Measurements from ENCODE around the gene KRT6B. TPM values are rescaled to one million over a fixed set of nuclear protein-coding genes. Genes with fewer than 3 reads are reported as not detected.

Gene KRT6B
- total RNA-seq, 1 donor from 2014 or later: not detected

DNA sequence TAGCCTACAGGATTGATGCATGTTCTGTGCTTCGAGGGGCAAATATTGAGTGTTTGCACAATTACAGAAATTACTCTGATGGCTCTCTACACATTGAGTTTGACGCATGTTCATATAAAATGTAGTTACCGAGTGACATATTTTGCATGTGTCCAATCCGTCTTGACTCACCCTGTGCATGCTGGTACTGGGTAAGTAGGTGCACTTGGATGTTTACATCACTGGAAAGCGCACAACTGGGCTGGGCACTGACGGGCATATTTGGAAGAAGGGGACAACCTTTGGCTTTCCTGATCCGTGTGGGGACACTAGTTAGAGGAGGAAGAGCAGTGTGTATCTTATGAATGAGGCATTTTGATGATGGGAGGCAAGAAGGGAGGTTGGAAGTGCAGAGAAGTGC lies 46.0 kb upstream of the KRT6B start:
- TF ChIP-seq, protein P1, sequence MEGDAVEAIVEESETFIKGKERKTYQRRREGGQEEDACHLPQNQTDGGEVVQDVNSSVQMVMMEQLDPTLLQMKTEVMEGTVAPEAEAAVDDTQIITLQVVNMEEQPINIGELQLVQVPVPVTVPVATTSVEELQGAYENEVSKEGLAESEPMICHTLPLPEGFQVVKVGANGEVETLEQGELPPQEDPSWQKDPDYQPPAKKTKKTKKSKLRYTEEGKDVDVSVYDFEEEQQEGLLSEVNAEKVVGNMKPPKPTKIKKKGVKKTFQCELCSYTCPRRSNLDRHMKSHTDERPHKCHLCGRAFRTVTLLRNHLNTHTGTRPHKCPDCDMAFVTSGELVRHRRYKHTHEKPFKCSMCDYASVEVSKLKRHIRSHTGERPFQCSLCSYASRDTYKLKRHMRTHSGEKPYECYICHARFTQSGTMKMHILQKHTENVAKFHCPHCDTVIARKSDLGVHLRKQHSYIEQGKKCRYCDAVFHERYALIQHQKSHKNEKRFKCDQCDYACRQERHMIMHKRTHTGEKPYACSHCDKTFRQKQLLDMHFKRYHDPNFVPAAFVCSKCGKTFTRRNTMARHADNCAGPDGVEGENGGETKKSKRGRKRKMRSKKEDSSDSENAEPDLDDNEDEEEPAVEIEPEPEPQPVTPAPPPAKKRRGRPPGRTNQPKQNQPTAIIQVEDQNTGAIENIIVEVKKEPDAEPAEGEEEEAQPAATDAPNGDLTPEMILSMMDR (IDR thresholded peaks at IDR 0.05; ENCODE audit: unreplicated experiment): no peak
- DNase-seq (ENCODE audit: low spot score): no peak
- H3K27me3 Mint-ChIP-seq (ENCODE audit: unreplicated experiment): peaks cover 6% of the 10 kb centered on the region
- H3K36me3 Mint-ChIP-seq (ENCODE audit: low read depth, unreplicated experiment): no peaks in the 10 kb centered on the region
- no peak overlapping the region for H3K27ac Mint-ChIP-seq (ENCODE audit: unreplicated experiment)
- H3K4me1 Mint-ChIP-seq (ENCODE audit: unreplicated experiment): peaks cover 8% of the 10 kb centered on the region
- no peak overlapping the region for H3K4me3 Mint-ChIP-seq (ENCODE audit: unreplicated experiment)
- H3K9me3 Mint-ChIP-seq (ENCODE audit: unreplicated experiment): no peaks in the 10 kb centered on the region

GRCh38 chr12:52496590-52497071 lies 44.7 kb upstream of the KRT6B start:
- DNase-seq (ENCODE audit: low spot score): no peak
- no peak overlapping the region for H3K27ac Mint-ChIP-seq (ENCODE audit: unreplicated experiment)
- no peak overlapping the region for H3K4me3 Mint-ChIP-seq (ENCODE audit: unreplicated experiment)
- no peaks in the 10 kb centered on the region for H3K9me3 Mint-ChIP-seq (ENCODE audit: unreplicated experiment)
- peaks cover 8% of the 10 kb centered on the region for H3K4me1 Mint-ChIP-seq (ENCODE audit: unreplicated experiment)
- peaks cover 6% of the 10 kb centered on the region for H3K27me3 Mint-ChIP-seq (ENCODE audit: unreplicated experiment)
- TF ChIP-seq, protein P1 (IDR thresholded peaks at IDR 0.05; ENCODE audit: unreplicated experiment): no peak
- H3K36me3 Mint-ChIP-seq (ENCODE audit: low read depth, unreplicated experiment): no peaks in the 10 kb centered on the region

DNA sequence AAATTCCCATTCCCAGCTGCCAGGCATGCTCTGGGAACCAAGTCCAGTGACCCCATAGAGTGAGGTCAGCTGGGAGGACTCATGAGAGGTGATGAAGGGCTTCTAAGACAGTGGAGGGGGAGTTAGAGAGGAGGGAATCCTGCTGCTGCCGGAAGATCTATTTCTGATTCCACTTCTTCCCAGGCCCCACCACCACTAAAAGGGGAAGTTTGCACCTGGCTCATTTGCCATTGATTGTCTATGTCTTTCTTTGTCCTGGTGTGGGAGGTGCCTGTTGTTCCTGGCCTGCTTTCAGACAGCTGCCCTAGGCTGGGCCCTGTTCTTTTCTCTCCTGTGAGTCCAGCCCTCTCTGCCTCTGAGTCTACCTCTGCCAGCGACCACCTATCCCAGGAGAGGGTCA lies 44.1 kb upstream of the KRT6B start:
- H3K9me3 Mint-ChIP-seq (ENCODE audit: unreplicated experiment): no peaks in the 10 kb centered on the region
- TF ChIP-seq, protein P1 (IDR thresholded peaks at IDR 0.05; ENCODE audit: unreplicated experiment): no peak
- H3K27me3 Mint-ChIP-seq (ENCODE audit: unreplicated experiment): peaks cover 6% of the 10 kb centered on the region
- H3K36me3 Mint-ChIP-seq (ENCODE audit: low read depth, unreplicated experiment): no peaks in the 10 kb centered on the region
- no peak for DNase-seq (ENCODE audit: low spot score)
- H3K4me1 Mint-ChIP-seq (ENCODE audit: unreplicated experiment): peaks cover 8% of the 10 kb centered on the region
- no peak overlapping the region for H3K27ac Mint-ChIP-seq (ENCODE audit: unreplicated experiment)
- H3K4me3 Mint-ChIP-seq (ENCODE audit: unreplicated experiment): no peak overlapping the region

- H3K27me3 Mint-ChIP-seq (ENCODE audit: unreplicated experiment): peaks cover 6% of the 10 kb centered on the region
- TF ChIP-seq, protein P1 (IDR thresholded peaks at IDR 0.05; ENCODE audit: unreplicated experiment): no peak
- no peak overlapping the region for H3K27ac Mint-ChIP-seq (ENCODE audit: unreplicated experiment)
- no peak for DNase-seq (ENCODE audit: low spot score)
- H3K9me3 Mint-ChIP-seq (ENCODE audit: unreplicated experiment): no peaks in the 10 kb centered on the region
- H3K36me3 Mint-ChIP-seq (ENCODE audit: low read depth, unreplicated experiment): no peaks in the 10 kb centered on the region
- peaks cover 8% of the 10 kb centered on the region for H3K4me1 Mint-ChIP-seq (ENCODE audit: unreplicated experiment)
- no peak overlapping the region for H3K4me3 Mint-ChIP-seq (ENCODE audit: unreplicated experiment)
These were observed 43.4 kb upstream of the KRT6B start for GRCh38 chr12:52495389-52495788.

DNA sequence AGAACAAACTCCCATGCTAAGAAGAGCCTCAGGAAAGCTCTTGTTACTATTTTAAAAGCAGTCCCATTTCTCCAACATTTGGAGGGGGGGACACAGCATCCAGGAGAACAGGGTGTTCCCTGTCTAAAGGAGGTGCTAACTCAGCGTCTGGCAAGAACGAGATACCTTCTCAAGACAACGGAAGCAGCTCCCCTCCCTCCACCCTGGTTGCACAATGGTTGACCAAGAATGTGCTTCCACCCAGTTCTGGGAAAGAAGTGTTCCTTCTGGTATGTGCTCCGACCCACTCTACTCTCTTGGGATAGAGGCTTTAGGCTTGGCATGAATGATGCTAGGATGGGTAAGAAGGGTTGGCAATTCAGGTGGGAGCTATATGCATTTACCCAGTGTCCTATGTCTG lies 42.6 kb upstream of the KRT6B start:
- peaks cover 8% of the 10 kb centered on the region for H3K4me1 Mint-ChIP-seq (ENCODE audit: unreplicated experiment)
- H3K9me3 Mint-ChIP-seq (ENCODE audit: unreplicated experiment): no peaks in the 10 kb centered on the region
- no peak for DNase-seq (ENCODE audit: low spot score)
- TF ChIP-seq, protein P1 (IDR thresholded peaks at IDR 0.05; ENCODE audit: unreplicated experiment): no peak
- H3K27me3 Mint-ChIP-seq (ENCODE audit: unreplicated experiment): peaks cover 6% of the 10 kb centered on the region
- H3K4me3 Mint-ChIP-seq (ENCODE audit: unreplicated experiment): no peak overlapping the region
- H3K27ac Mint-ChIP-seq (ENCODE audit: unreplicated experiment): no peak overlapping the region
- no peaks in the 10 kb centered on the region for H3K36me3 Mint-ChIP-seq (ENCODE audit: low read depth, unreplicated experiment)
